Keratinocyte (primary cell): ENCODE results near the gene RCAN2. TPM values are rescaled to one million over a fixed set of nuclear protein-coding genes. Genes with fewer than 3 reads are reported as not detected.

ENCODE experiments used
- DNase-seq: peaks from one replicate; pipeline ENCODE4 v3.0.0-alpha.2; 2011; ENCODE audit warnings: low read depth, missing footprints, low spot score
- FAIRE-seq: peaks from 2 replicates; lab custom pipeline; 2011; peaks lifted over from hg19 to GRCh38; lab: Jason Lieb, UNC
- H2AFZ ChIP-seq: 2 replicates; pipeline ENCODE4 v1.6.0; 2012; ENCODE audit warnings: low read length, control low read depth, inconsistent platforms; ENCODE audit not compliant: control insufficient read depth
- H3K27ac ChIP-seq: 2 replicates; pipeline ENCODE4 v1.5.1; 2011; ENCODE audit warnings: low read length; ENCODE audit not compliant: control insufficient read depth, insufficient read depth
- H3K27me3 ChIP-seq: 3 replicates; pipeline ENCODE4 v1.6.0; 2011; ENCODE audit warnings: low read length; ENCODE audit not compliant: control insufficient read depth, insufficient read depth; ENCODE audit errors: extremely low read depth
- H3K36me3 ChIP-seq, 2 experiments: 2 replicates in 1 of 2; 3 replicates in 1 of 2; pipeline ENCODE4 v1.5.1; 2011; ENCODE audit warnings: low read length in 2 of 2, mild to moderate bottlenecking in 1 of 2; ENCODE audit not compliant: control insufficient read depth in 2 of 2, insufficient read depth in 2 of 2; ENCODE audit errors: extremely low read depth in 1 of 2
- H3K4me1 ChIP-seq: 3 replicates; pipeline ENCODE4 v1.5.1; 2011; ENCODE audit warnings: low read length; ENCODE audit not compliant: control insufficient read depth, insufficient read depth; ENCODE audit errors: extremely low read depth
- H3K4me2 ChIP-seq: 3 replicates; pipeline ENCODE4 v1.6.0; 2011; ENCODE audit warnings: low read depth, low read length; ENCODE audit not compliant: control insufficient read depth, insufficient read depth; ENCODE audit errors: extremely low read depth
- H3K4me3 ChIP-seq, 3 experiments: fragments of 200-600 bp in 1 of 3; sonication (generic) in 1 of 3; 2 replicates in 2 of 3; 3 replicates in 1 of 3; pipeline ENCODE4 v1.5.1; 2011 to 2016; ENCODE audit warnings: low read length in 3 of 3, mild to moderate bottlenecking in 3 of 3, control low read depth in 2 of 3, inconsistent platforms in 1 of 3, low read depth in 1 of 3, mixed read lengths in 1 of 3, mixed run types in 1 of 3, moderate library complexity in 1 of 3; ENCODE audit not compliant: control insufficient read depth in 2 of 3, insufficient read depth in 2 of 3; ENCODE audit errors: extremely low read depth in 1 of 3
- H3K79me2 ChIP-seq: 2 replicates; pipeline ENCODE4 v1.6.0; 2012; ENCODE audit warnings: low read length; ENCODE audit not compliant: control insufficient read depth, insufficient read depth
- H3K9ac ChIP-seq: 3 replicates; pipeline ENCODE4 v1.6.0; 2011; ENCODE audit warnings: low read length; ENCODE audit not compliant: control insufficient read depth, insufficient read depth; ENCODE audit errors: extremely low read depth
- H3K9me1 ChIP-seq: 3 replicates; pipeline ENCODE4 v1.6.0; 2011; ENCODE audit warnings: low read length; ENCODE audit not compliant: control insufficient read depth, insufficient read depth; ENCODE audit errors: extremely low read depth
- H3K9me3 ChIP-seq: 2 replicates; pipeline ENCODE4 v1.5.1; 2012; ENCODE audit warnings: low read depth, low read length; ENCODE audit not compliant: control insufficient read depth
- H4K20me1 ChIP-seq: 3 replicates; pipeline ENCODE4 v1.6.0; 2011; ENCODE audit warnings: low read length; ENCODE audit not compliant: control insufficient read depth, insufficient read depth; ENCODE audit errors: extremely low read depth
- CTCF ChIP-seq, 3 experiments: IDR thresholded peaks in 1 of 3; conservative IDR thresholded peaks in 1 of 3; optimal IDR thresholded peaks in 1 of 3; 2 replicates in 2 of 3; 3 replicates in 1 of 3; pipeline versions ENCODE3 to v1.5.1; 2011; ENCODE audit warnings: low read length in 3 of 3, mild to moderate bottlenecking in 3 of 3, moderate library complexity in 2 of 3, control low read depth in 1 of 3, inconsistent platforms in 1 of 3; ENCODE audit not compliant: insufficient read depth in 2 of 3; ENCODE audit errors: extremely low read depth in 1 of 3
- EZH2 ChIP-seq: IDR thresholded peaks from one replicate; pipeline ENCODE4 v1.6.1; 2012; ENCODE audit warnings: inconsistent platforms, mild to moderate bottlenecking, low read length, moderate library complexity
- dilution Hi-C: fragments of 300-500 bp; cut with MboI; formaldehyde crosslinking; loops from one replicate; pipeline ENCODE4 v1.7.0; 2020; ENCODE audit warnings: low sequenced_read_pairs; ENCODE audit not compliant: extremely low pct_ligation_motif_present
- polyA plus RNA-seq, 5 experiments: library from polyadenylated mRNA; depleted of rRNA in 3 of 5; stranded (reverse) in 3 of 5; stranded (forward) in 1 of 5; unstranded in 1 of 5; fragments of >200 nt; gene quantifications; 1 replicate in 1 of 5; 2 replicates in 3 of 5; 3 replicates in 1 of 5; pipeline versions ENCODE4 v1.2.1 to v1.2.3, GENCODE V29; 2011 to 2012; ENCODE audit warnings: missing spikeins in 2 of 5, low read depth in 1 of 5, low replicate concordance in 1 of 5

RCAN2 gene
- polyA plus RNA-seq, 1 donor (not counting 4 experiments of a cell fraction or from before 2014, with no cell fraction given), result not detected

- Histone ChIP-seq H3K4me1 (no peaks in the 10 kb centered on the region), H3K27ac (no peak overlapping the region), H3K4me2 (no peak overlapping the region), H3K36me3 (no peaks in the 10 kb centered on the region), H3K27me3 (no peaks in the 10 kb centered on the region), H3K9me1 (no peaks in the 10 kb centered on the region), H3K79me2 (no peaks in the 10 kb centered on the region), H3K9ac (no peak overlapping the region), H2AFZ (no peak overlapping the region), H3K9me3 (no peaks in the 10 kb centered on the region), H3K4me3 (no peak overlapping the region), H4K20me1 (no peaks in the 10 kb centered on the region)
- DNase-seq, result no peak
- no peak for FAIRE-seq
- TF ChIP-seq CTCF (optimal IDR thresholded peaks at IDR 0.05 in 1 of 3, IDR thresholded peaks at IDR 0.05 in 1 of 3, conservative IDR thresholded peaks at IDR 0.05 in 1 of 3; ENCODE audit: extremely low read depth in 1 of 3, insufficient read depth in 2 of 3, low read length in 3 of 3) (no peak), EZH2 (no peak)
- dilution Hi-C loops, result no loop called here
These were observed 47.6 kb downstream of the RCAN2 start for GRCh38 chr6:46443623-46444022.

- dilution Hi-C loops, result no loop called here
- H3K27me3 ChIP-seq, result no peaks in the 10 kb centered on the region
- DNase-seq (no peak), FAIRE-seq (no peak)
- no peak overlapping the region for H3K9ac ChIP-seq
- H4K20me1 ChIP-seq, result no peaks in the 10 kb centered on the region
- H3K27ac ChIP-seq, result no peak overlapping the region
- no peak overlapping the region for H3K4me2 ChIP-seq
- H3K79me2 ChIP-seq, result no peaks in the 10 kb centered on the region
- no peaks in the 10 kb centered on the region for H3K9me3 ChIP-seq
- no peak overlapping the region for H2AFZ ChIP-seq
- H3K36me3 ChIP-seq, result no peaks in the 10 kb centered on the region
- H3K9me1 ChIP-seq, result no peaks in the 10 kb centered on the region
- no peaks in the 10 kb centered on the region for H3K4me1 ChIP-seq
- TF ChIP-seq EZH2, result no peak
- no peak for TF ChIP-seq CTCF (optimal IDR thresholded peaks at IDR 0.05 in 1 of 3, IDR thresholded peaks at IDR 0.05 in 1 of 3, conservative IDR thresholded peaks at IDR 0.05 in 1 of 3; ENCODE audit: extremely low read depth in 1 of 3, insufficient read depth in 2 of 3, low read length in 3 of 3)
- no peak overlapping the region for H3K4me3 ChIP-seq
These were observed 50.6 kb downstream of the RCAN2 start for GRCh38 chr6:46440641-46441040.
